Ascending aorta (tissue), 2 donors: Measurements from ENCODE around the gene ACKR2. TPM values are rescaled to one million over a fixed set of nuclear protein-coding genes. Genes with fewer than 3 reads are reported as not detected.
"Not testable (repeated sequence)": the region's sequence is repeated elsewhere in the genome, so short reads cannot be mapped to it uniquely, and the experiment has no call there.

ENCODE experiments used
- DNase-seq, 2 donors: peaks; one replicate each; pipeline ENCODE4 v3.0.0-alpha.2; 2019; ENCODE audit warnings: low spot score in 2 of 2
- H3K27ac ChIP-seq, 2 donors: fragments of 200-600 bp; sonication (generic); one replicate each; pipeline ENCODE4 v1.5.1; 2016 to 2017; ENCODE audit warnings: mild to moderate bottlenecking in 1 of 2
- H3K27me3 ChIP-seq: fragments of 200-600 bp; sonication (generic); one replicate; pipeline ENCODE4 v1.5.1; 2017
- H3K36me3 ChIP-seq, 2 donors: fragments of 200-600 bp; sonication (generic); one replicate each; pipeline ENCODE4 v1.5.1; 2016
- H3K4me1 ChIP-seq, 2 donors: fragments of 200-600 bp; sonication (generic); one replicate each; pipeline ENCODE4 v1.5.1; 2016 to 2017; ENCODE audit warnings: mild to moderate bottlenecking in 1 of 2
- H3K4me3 ChIP-seq, 2 donors: fragments of 200-600 bp; sonication (generic); one replicate each; pipeline ENCODE4 v1.5.1; 2016 to 2017; ENCODE audit warnings: mild to moderate bottlenecking in 1 of 2
- H3K9me3 ChIP-seq, 2 donors: fragments of 200-600 bp; sonication (generic); one replicate each; pipeline ENCODE4 v1.5.1; 2016
- CTCF ChIP-seq, 3 experiments: fragments of 200-600 bp in 2 of 3; fragments of 450-650 bp in 1 of 3; sonication (generic) in 2 of 3; IDR thresholded peaks; one replicate each; pipeline ENCODE4 v1.5.1; 2016 to 2019; ENCODE audit warnings: antibody characterized with exemption in 3 of 3, mild to moderate bottlenecking in 1 of 3, moderate library complexity in 1 of 3
- intact Hi-C: fragments of 100-400 bp; cut with DNase I; formaldehyde crosslinking; loops from one replicate; pipeline ENCODE4 v1.15.1; 2023
- total RNA-seq: library from RNA; depleted of rRNA; stranded (reverse); fragments of >200 nt; gene quantifications from one replicate; pipeline ENCODE4 v1.1.0, GENCODE V29; 2016

Gene ACKR2
- total RNA-seq, 1 donor from 2014 or later: 24.5 TPM

DNA sequence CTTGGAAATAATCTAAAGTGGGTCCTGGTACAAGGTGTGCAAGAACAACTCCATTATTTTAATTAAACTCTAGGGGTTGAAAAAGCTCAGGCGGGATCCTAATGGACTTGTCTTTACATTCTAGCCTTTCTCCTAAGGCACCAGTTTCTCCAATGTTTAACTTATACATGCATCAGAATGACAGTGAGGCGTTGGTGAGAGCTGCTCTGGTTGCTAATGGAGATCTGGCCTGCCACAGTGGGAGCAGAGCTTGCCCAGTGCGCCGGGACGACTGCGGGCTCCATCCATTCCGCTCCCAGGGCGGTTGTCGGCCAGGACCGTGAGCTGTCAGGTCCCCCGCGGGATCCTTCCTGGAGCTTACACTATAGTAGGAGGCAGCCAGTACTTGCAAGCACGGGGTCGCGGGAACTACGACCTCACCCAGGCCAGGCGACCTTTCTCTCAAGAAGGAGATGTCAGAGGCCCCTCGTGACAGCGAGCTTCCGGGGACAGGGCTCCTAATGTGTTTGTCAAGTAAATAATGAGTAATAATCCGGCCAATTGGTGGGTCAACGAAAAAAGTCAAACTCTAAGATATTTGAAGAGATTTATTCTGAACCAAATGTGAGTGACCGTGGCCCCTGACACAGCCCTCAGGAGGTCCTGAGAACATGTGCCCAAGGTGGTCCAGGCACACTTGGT lies 4.0 kb upstream of the ACKR2 start:
- intact Hi-C loops: loop anchor here (2.0 kb wide), 2 partner anchors 24 to 32 kb away; partner anchors contain the start of gene CCDC13
- peak overlapping the region; percentile 74 to 85 for H3K4me3 ChIP-seq
- H3K27me3 ChIP-seq: no peaks in the 10 kb centered on the region
- H3K36me3 ChIP-seq: no peaks in the 10 kb centered on the region
- H3K27ac ChIP-seq: no peak overlapping the region
- DNase-seq: peak in 1 of 2 donors; percentile 67
- H3K4me1 ChIP-seq: peaks cover 0 to 30% of the 10 kb centered on the region in 2 donors
- no peak for TF ChIP-seq CTCF (IDR thresholded peaks at IDR 0.05)
- no peaks in the 10 kb centered on the region for H3K9me3 ChIP-seq

GRCh38 chr3:42807929-42808328 lies 1.3 kb upstream of the ACKR2 start:
- intact Hi-C loops: no loop called here
- Histone ChIP-seq H3K36me3 (no peaks in the 10 kb centered on the region), H3K27me3 (no peaks in the 10 kb centered on the region), H3K27ac (no peak overlapping the region), H3K4me3 (no peak overlapping the region), H3K4me1 (peaks cover 0 to 9% of the 10 kb centered on the region in 2 donors), H3K9me3 (no peaks in the 10 kb centered on the region)
- no peak for TF ChIP-seq CTCF (IDR thresholded peaks at IDR 0.05)
- no peak for DNase-seq

- H3K36me3 ChIP-seq, H3K27ac ChIP-seq, H3K27me3 ChIP-seq, H3K4me3 ChIP-seq, H3K9me3 ChIP-seq, DNase-seq, intact Hi-C loops, H3K4me1 ChIP-seq: not testable (repeated sequence)
Observed at GRCh38 chr3:42810706-42811105, 1.5 kb downstream of the ACKR2 start.

- H3K4me3 ChIP-seq, intact Hi-C loops, H3K4me1 ChIP-seq, H3K9me3 ChIP-seq, H3K36me3 ChIP-seq, H3K27me3 ChIP-seq, H3K27ac ChIP-seq, DNase-seq: not testable (repeated sequence)
Observed at GRCh38 chr3:42811118-42811883, 2.1 kb downstream of the ACKR2 start.

GRCh38 chr3:42814246-42814645 lies 5.0 kb downstream of the ACKR2 start:
- no peaks in the 10 kb centered on the region for H3K9me3 ChIP-seq
- H3K27ac ChIP-seq: no peak overlapping the region
- no peak for TF ChIP-seq CTCF (IDR thresholded peaks at IDR 0.05)
- no peaks in the 10 kb centered on the region for H3K27me3 ChIP-seq
- H3K4me1 ChIP-seq: no peaks in the 10 kb centered on the region
- intact Hi-C loops: no loop called here
- no peak for DNase-seq
- H3K4me3 ChIP-seq: no peak overlapping the region
- no peaks in the 10 kb centered on the region for H3K36me3 ChIP-seq

DNA sequence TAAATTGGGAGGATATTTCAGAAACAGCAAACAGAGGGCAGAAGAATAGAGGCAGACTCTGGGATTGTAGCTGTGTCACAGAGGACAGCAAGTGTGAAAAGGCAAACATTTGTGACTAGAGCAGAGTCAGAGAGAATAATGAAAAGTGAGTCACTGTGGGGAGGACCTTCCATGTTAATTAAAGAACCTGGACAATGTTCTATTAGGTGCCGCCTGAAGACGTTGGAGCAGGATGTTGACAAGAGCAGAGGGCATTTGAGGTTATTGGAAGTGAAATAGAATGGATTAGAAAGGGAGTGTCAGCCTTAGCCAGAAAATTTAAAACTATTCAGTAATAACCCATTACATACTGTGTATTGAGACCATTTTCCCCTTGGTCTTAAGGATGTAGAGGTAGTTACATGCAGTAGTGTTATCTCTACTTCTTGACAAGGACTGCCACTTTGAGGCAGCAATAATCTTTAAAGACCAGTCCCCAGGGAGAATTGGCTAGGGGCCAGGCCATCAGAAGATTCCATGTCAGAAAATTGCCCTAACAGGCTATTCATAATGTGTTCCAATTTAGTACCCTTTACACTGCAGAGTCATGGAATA lies 5.8 kb downstream of the ACKR2 start:
- no peak overlapping the region for H3K27ac ChIP-seq
- intact Hi-C loops: no loop called here

More for the DNA sequence above, 5.8 kb downstream of the ACKR2 start:
- H3K36me3 ChIP-seq: no peaks in the 10 kb centered on the region
- H3K9me3 ChIP-seq: no peaks in the 10 kb centered on the region
- DNase-seq: no peak
- no peaks in the 10 kb centered on the region for H3K27me3 ChIP-seq
- no peak overlapping the region for H3K4me3 ChIP-seq
- no peak for TF ChIP-seq CTCF (IDR thresholded peaks at IDR 0.05)
- no peaks in the 10 kb centered on the region for H3K4me1 ChIP-seq
